HepG2 (cell line): ENCODE measurements around the gene CADM2.

Source experiments
- MAFF ChIP-seq: IDR thresholded peaks from 2 replicates; pipeline ENCODE4 v1.6.1; 2011; ENCODE audit warnings: low read depth, low read length, improper control_type of control experiment
- POLR2AphosphoS5 ChIP-seq: IDR thresholded peaks from 2 replicates; pipeline ENCODE4 v1.6.1; 2012; ENCODE audit warnings: low read depth, low read length
- SNRNP70 ChIP-seq: fragments of 200-400 bp; formaldehyde crosslinking; IDR thresholded peaks from 2 replicates; pipeline ENCODE4 v1.6.1; 2017; ENCODE audit warnings: mild to moderate bottlenecking, low read depth, low read length, moderate library complexity
- TCF7L2 ChIP-seq: IDR thresholded peaks from 2 replicates; pipeline ENCODE4 v1.6.1; 2011; ENCODE audit warnings: mild to moderate bottlenecking, low read depth, low read length, moderate library complexity
- ZNF329 ChIP-seq: sonication (generic); formaldehyde crosslinking; IDR thresholded peaks from 2 replicates; pipeline ENCODE4 v1.9.0; 2021; ENCODE audit warnings: low read depth, mild to moderate bottlenecking, missing genetic modification reagents

DNA sequence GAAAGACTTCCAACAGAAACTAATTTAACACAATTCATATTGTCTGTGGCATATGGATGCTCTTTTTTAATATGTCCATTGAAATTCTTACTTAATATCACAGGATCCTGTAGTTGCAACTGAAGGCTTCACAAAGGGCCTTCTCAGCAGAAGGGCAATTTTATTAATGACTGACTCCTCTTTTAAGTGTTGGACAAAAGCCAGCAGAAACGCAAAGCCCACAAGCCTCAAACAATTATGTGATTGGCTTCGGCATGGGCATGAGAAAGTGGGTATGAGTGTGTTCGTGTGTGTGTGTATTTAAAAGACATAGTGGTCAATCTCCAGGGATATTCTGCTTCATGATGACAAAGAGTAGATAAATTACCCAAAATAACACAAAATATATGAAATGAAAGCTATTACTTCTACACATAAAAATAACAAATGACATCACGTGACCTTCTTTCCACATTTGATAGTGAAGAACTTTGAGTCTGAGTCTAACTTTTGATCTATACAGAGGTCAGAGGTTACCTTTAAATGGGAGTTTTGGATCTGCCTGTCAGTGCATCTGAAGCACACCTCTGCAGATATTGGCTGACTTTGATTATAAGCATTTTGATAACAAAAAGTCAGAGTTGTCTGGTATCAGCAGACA, 496.9 kb downstream of the CADM2 start:
- TF ChIP-seq TCF7L2, result no peak
- no peak for TF ChIP-seq POLR2AphosphoS5
- no peak for TF ChIP-seq MAFF
- no peak for TF ChIP-seq SNRNP70
- no peak for TF ChIP-seq ZNF329
